Activated T-cell treated with anti-CD3 and anti-CD28 coated beads for 24 hours (primary cell): ENCODE results near the gene TUBGCP3.
A peak's percentile ranks its signal among the peaks of the same experiment; 100 is the strongest.

ENCODE experiments used
- DNase-seq: peaks from one replicate; pipeline ENCODE4 v3.0.0-alpha.2; 2020; ENCODE audit warnings: low read depth

The TUBGCP3 gene

DNA sequence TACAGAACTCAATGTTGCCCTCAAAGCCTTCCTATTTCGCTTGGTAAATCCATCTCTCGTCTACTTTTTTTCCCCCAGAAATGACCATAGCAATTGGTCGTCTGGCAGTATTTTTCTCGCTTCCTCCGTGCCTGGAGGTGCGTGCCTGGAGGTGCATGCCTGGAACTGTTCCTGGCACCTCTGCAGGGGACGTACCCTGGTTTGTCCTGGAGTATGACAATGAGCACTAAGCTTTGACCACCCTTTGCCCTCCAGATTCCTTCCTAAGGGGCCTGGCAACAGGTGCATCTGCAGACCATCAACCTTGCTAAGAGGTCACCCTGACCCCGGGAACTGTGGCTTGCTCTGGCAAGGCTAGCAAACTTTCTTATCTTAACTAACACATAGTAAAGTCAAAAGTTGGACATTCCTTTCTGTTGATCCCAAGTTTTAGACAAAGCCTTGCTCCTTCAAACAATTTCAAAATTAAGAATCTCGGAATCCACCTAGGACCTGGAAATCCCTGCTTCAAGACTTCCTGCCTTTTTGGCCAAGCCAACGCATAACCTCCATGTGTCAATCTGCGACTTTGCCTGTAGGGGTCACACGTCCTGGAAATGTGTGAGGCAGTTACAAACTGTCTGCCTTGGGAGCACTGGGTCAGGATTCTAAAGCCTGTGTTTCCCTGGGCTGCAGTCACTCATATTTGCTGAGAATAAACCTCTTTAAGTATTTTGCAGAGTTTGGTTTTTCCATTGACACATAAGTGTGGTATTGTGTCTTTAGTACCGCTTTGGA lies 28.8 kb upstream of the TUBGCP3 start:
- peak; percentile 11 for DNase-seq

DNA sequence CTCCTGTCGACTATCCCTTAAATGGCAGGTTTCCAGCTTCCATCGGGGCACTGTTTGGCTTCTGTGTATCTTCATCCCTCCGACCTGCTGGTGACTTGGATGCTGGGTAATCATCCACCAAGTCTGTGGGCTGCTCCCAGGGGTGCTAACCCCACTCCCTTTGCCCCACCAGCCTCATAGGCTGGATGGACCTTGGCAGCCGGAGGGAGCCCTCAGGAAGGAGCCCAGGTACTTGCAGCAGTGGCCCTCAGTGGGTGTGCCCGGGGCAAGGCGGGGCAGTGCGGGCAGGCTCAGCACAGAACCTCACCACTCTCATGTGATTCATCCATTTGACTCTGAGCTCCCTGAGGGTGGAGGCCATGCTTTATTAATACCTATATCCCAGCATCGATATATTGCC lies 27.4 kb upstream of the TUBGCP3 start:
- DNase-seq: no peak

DNA sequence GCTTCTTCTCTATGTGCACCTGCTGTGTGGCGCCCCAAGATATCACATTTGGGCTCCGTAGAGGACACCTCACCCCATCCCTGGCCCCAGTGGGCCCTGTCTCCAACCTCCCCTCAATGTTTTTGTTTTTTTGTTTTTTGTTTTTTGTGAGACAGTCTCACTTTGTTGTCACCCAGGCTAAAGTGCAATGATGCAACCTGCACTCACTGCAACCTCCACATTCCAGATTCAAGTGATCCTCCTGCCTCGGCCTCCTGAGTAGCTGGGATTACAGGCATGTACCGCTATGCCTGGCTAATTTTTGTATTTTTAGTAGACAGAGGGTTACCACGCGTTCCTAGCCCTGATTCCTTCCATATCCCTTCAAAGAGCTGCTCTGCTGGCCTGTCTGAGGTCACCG lies 26.9 kb upstream of the TUBGCP3 start:
- DNase-seq: no peak

- DNase-seq: no peak
These were observed 20.3 kb upstream of the TUBGCP3 start for GRCh38 chr13:112608212-112608611.

DNA sequence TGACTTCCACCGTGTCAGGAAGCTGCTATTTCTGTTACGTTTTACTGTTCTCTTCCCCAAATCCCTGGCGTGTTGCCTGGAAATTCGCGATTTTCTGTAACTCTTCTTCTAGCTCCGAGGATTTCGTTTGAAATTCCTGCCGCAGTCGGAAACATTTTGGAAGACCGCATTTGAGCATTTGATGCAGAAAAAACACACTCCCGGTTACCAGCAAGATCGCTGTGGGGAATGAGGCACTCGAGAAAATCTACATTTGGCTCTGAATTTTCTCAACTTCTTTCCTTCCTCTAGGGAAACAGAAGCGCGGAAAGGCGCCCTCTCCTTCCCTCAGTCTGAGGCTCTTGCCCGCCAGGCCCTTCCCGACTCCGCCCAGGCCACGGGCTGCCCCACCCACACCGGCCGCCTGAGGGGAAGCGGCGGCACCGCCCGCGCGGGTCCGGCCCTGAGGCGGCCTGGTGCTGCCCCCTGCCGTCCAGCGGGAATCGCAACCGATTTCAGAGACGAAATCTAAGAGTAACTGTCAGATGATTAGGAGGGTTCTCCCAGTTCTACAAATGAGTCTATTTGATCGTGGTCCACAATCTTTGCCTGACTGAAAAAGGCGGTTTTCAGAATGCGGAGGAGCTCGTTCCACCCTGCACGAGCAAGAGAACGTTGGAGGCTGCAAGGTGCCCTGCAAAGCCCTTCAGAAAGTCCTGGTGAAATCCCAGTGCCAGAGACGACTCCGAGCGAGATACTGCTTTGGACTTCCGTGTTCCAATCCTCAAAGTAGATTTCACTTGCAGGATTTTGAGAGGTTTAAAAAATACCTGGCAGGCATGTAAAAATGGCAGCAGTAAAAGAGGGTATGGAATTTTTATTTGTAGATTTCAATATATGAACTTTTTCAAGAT lies 18.4 kb upstream of the TUBGCP3 start:
- peak; percentile 83 for DNase-seq

GRCh38 chr13:112605531-112605990 lies 17.6 kb upstream of the TUBGCP3 start:
- no peak for DNase-seq

- no peak for DNase-seq
These were observed 15.8 kb upstream of the TUBGCP3 start for GRCh38 chr13:112603641-112604225.

DNA sequence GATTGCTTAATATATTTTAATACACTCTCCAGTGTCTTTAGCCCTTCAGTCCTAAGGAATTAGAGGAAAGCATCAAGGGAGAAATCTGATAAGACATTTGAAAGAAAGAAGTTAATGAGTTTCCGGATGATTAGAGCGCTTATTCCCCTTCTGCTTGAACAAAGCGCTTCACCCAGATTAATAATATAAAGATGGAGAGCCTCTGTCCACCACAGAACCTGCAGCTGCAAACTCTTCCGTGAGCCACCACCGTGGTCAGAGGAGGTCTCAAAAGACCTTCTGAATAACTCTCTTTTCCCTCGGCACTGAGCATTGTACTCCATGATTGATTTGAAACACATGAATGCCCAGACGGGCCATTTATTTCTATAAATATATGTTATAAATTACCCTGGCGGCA lies 14.2 kb upstream of the TUBGCP3 start:
- DNase-seq: no peak

DNA sequence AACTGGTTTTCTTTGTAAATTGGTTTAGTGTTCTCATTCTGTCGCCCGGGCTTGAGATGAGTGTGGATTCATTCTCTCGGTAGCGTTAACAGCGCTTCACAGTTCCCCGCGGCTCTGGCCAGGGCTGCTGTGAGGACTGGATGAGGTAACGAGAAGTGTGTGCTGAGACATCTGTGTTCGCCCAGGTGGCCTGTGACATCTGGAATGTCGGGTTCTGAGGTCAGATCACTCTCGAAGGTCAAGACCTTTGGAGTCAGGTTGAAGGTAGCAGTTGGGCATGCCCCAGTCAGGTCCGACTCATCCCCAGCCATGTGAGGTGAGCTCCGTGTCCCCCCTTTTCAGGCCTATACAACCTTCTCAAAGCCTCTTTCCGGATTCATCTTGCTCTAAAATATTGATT lies 13.4 kb upstream of the TUBGCP3 start:
- no peak for DNase-seq

DNA sequence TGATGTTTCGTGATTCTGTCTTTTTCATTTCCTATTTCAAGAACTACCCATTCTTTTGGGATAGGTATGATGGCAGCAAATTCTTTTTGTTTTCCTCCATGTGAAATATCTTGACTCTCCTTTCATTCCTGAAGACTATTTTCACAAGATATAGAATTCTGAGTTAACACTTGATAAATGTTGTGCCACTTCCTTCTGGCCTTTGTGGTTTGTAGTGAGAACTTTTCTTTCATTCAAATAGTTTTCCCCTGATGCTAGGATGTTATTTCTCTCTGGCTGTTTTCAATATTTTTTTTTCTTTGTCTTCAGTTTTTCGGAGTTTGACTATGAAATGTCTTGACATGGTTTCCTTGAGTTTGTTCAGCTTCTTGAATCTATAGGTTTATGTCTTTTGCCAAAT lies 8.3 kb upstream of the TUBGCP3 start:
- no peak for DNase-seq

DNA sequence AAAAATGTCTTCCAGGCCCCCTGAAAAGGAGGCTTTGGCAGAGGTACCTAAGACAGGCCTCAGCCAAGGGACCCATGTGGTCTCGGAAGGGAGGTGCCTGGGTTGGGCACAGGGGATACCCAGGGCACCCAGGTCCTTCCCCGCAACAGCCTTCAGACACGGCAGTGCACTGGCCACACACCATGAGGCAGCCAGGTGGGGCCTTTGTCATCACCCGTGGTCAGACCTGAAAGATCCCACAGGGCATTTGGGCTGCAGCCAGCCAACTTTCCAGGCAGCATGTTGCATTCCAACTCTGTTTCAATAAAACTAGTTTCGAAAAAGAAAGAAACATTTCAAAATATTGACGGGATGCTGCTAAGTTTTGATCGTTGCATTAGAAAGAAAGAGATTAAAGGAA lies 4.7 kb upstream of the TUBGCP3 start:
- no peak for DNase-seq

GRCh38 chr13:112592181-112592580 lies 4.2 kb upstream of the TUBGCP3 start:
- no peak for DNase-seq

- DNase-seq: no peak
These were observed 741 bp upstream of the TUBGCP3 start for GRCh38 chr13:112588490-112589297.

DNA sequence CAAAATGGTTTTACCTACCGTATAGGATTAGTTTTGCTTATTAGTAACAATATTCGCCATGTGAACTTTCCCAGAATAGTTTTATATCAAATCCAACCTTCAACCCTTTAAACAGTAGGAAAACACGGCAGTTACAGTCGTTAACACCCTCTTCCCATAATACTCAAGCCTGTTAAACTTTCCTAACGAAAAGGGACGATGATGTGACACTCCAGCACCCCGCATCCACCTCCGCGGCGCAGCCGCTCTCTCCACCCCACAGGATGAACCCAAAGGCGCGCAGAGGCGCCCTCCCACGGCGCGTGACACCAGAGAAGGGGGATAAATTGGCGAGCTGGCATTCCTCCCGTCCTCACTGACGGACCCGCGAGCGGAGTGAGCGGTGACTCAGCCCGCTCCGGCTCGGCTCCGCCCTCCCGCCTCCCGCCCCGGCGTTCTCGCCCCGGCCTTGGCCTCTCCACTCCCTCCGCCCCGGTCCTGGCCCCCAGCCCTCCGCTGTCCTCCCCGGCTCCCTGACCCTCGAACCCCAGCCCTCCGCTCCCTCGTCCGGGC lies 665 bp downstream of the TUBGCP3 start:
- peak; percentile 69 for DNase-seq

- DNase-seq: no peak
These were observed 1.5 kb downstream of the TUBGCP3 start for GRCh38 chr13:112586334-112586960.

- no peak for DNase-seq
These were observed 4.2 kb downstream of the TUBGCP3 start for GRCh38 chr13:112583592-112584277.

DNA sequence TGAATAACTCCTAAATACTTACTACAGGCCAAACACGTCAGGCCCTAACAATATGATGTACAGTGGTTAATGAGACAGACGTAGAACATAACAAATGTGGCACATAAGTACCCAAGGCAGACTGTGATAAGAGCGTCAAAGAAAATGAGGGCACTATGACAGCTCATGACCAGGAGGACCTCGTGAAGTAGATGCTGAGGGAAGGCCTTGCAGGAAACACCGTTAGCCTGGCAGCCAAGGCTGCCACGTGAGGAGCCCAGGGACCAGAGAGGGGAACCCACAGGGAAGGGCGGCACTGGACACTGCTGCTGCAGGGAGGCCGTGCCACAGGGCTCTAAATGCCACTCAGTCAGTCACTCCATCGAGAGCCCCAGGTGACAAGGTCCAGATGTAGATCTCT lies 5.7 kb downstream of the TUBGCP3 start:
- no peak for DNase-seq

DNA sequence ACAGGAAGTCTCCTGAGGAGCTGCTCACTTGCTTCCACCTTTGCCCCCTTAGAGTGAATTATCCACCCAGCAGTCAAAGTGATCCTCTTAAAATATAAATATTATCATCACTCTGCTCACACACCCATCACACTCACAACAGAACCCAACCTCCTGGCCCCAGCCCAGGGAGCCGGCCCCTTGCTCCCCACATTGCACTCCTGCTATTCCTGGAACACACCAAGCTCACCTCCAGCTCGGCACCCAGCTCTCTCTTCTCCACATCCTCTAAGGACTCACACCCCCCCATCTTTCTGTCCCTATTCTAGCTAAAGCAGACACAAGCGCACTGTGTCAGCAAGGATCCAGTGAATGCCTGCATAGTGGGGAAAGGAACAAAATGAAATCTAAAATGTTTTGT lies 7.0 kb downstream of the TUBGCP3 start:
- no peak for DNase-seq

GRCh38 chr13:112580211-112580610 lies 7.7 kb downstream of the TUBGCP3 start:
- no peak for DNase-seq

GRCh38 chr13:112579310-112579843 lies 8.6 kb downstream of the TUBGCP3 start:
- DNase-seq: no peak
